HG03432 (cell line): ENCODE data around the gene MRPL30.
"Not testable (repeated sequence)": the region's sequence is repeated elsewhere in the genome, so short reads cannot be mapped to it uniquely, and the experiment has no call there.

Source experiments
- ATAC-seq: cut with Tn5 transposase; IDR thresholded peaks from one replicate; pipeline ENCODE4 v1.9.1; 2021; ENCODE audit warnings: mild to moderate bottlenecking, moderate library complexity; ENCODE audit not compliant: unreplicated experiment

Gene MRPL30

GRCh38 chr2:99183025-99183424 lies 2.0 kb downstream of the MRPL30 start:
- ATAC-seq: no peak

GRCh38 chr2:99184811-99185210 lies 3.8 kb downstream of the MRPL30 start:
- no peak for ATAC-seq

- ATAC-seq: no peak
Observed at GRCh38 chr2:99187011-99187410, 6.0 kb downstream of the MRPL30 start.

- ATAC-seq: no peak
Observed at GRCh38 chr2:99188357-99188756, 7.4 kb downstream of the MRPL30 start.

- ATAC-seq: no peak
Observed at GRCh38 chr2:99190548-99190947, 9.6 kb downstream of the MRPL30 start.

- ATAC-seq: not testable (repeated sequence)
Observed at GRCh38 chr2:99192364-99192763, 11.4 kb downstream of the MRPL30 start.

GRCh38 chr2:99198103-99198841 lies 17.3 kb downstream of the MRPL30 start:
- no peak for ATAC-seq

- no peak for ATAC-seq
Observed at GRCh38 chr2:99200076-99200800, 19.3 kb downstream of the MRPL30 start.

GRCh38 chr2:99201959-99202678 lies 21.1 kb downstream of the MRPL30 start:
- ATAC-seq: no peak

- ATAC-seq: no peak
Observed at GRCh38 chr2:99205491-99205890, 24.5 kb downstream of the MRPL30 start.

- ATAC-seq: no peak
Observed at GRCh38 chr2:99216096-99216495, 35.1 kb downstream of the MRPL30 start.

- no peak for ATAC-seq
Observed at GRCh38 chr2:99217929-99218501, 37.0 kb downstream of the MRPL30 start.

- ATAC-seq: not testable (repeated sequence)
Observed at GRCh38 chr2:99233177-99233576, 52.2 kb downstream of the MRPL30 start.

GRCh38 chr2:99238599-99238998 lies 57.6 kb downstream of the MRPL30 start:
- no peak for ATAC-seq

GRCh38 chr2:99240431-99240830 lies 59.4 kb downstream of the MRPL30 start:
- ATAC-seq: no peak

- ATAC-seq: no peak
Observed at GRCh38 chr2:99242151-99242550, 61.2 kb downstream of the MRPL30 start.
